Caco-2 (cell line): ENCODE data around the gene CRTC1. TPM values are rescaled to one million over a fixed set of nuclear protein-coding genes. Genes with fewer than 3 reads are reported as not detected.
"Not testable (repeated sequence)": the region's sequence is repeated elsewhere in the genome, so short reads cannot be mapped to it uniquely, and the experiment has no call there.

ENCODE experiments used
- BruUV-seq: library from RNA; stranded (reverse); fragments of 400-500 nt; replicated peaks from 2 replicates; lab custom pipeline; 2021; lab: Mats Ljungman, UMichigan
- CTCF ChIA-PET: fragments of 300-600 bp; sonication (Branson Sonifier 250); formaldehyde crosslinking; loops from one replicate; lab custom pipeline; 2022; ENCODE audit warnings: antibody characterized with exemption; lab: Charles Lee
- POLR2A ChIA-PET: fragments of 300-600 bp; sonication (Branson Sonifier 250); formaldehyde crosslinking; loops from one replicate; lab custom pipeline; 2022; ENCODE audit warnings: antibody characterized with exemption; lab: Charles Lee
- DNase-seq, 2 experiments: peaks; one replicate each; pipeline versions ENCODE4 v3.0.0 to v3.0.0-alpha.2; 2020 to 2022
- H3K27me3 ChIP-seq: replicated peaks from 2 replicates; pipeline ENCODE4 v1.6.0; 2011; ENCODE audit warnings: low read length; ENCODE audit not compliant: control insufficient read depth, insufficient read depth
- H3K36me3 ChIP-seq: 2 replicates; pipeline ENCODE4 v1.5.1; 2011; ENCODE audit warnings: low read length; ENCODE audit not compliant: control insufficient read depth, insufficient read depth
- H3K4me1 ChIP-seq: fragments of 250-450 bp; sonication (Bioruptor Pico); 2 replicates; pipeline ENCODE4 v1.5.1; 2020; ENCODE audit warnings: mild to moderate bottlenecking
- H3K4me3 ChIP-seq: 2 replicates; pipeline ENCODE4 v1.5.1; 2011; ENCODE audit warnings: low read depth, mild to moderate bottlenecking, control low read depth, low read length
- H3K9me3 ChIP-seq: fragments of 250-450 bp; sonication (Bioruptor Pico); 2 replicates; pipeline ENCODE4 v1.5.1; 2020; ENCODE audit warnings: mild to moderate bottlenecking, moderate library complexity
- H3K27ac Mint-ChIP-seq: one replicate; pipeline ENCODE4 v1.8.0; 2022; ENCODE audit warnings: mixed read lengths; ENCODE audit not compliant: unreplicated experiment
- H3K27me3 Mint-ChIP-seq: one replicate; pipeline ENCODE4 v1.8.0; 2022; ENCODE audit warnings: mixed read lengths; ENCODE audit not compliant: insufficient read depth, unreplicated experiment
- H3K36me3 Mint-ChIP-seq: one replicate; pipeline ENCODE4 v1.8.0; 2022; ENCODE audit warnings: mild to moderate bottlenecking, mixed read lengths; ENCODE audit not compliant: insufficient read depth, unreplicated experiment
- H3K4me1 Mint-ChIP-seq: one replicate; pipeline ENCODE4 v1.8.0; 2022; ENCODE audit warnings: low read depth, mixed read lengths; ENCODE audit not compliant: unreplicated experiment
- H3K4me3 Mint-ChIP-seq: one replicate; pipeline ENCODE4 v1.8.0; 2022; ENCODE audit warnings: mild to moderate bottlenecking, moderate library complexity, mixed read lengths; ENCODE audit not compliant: unreplicated experiment
- H3K9me3 Mint-ChIP-seq: one replicate; pipeline ENCODE4 v1.8.0; 2022; ENCODE audit warnings: mixed read lengths; ENCODE audit not compliant: unreplicated experiment
- intact Hi-C: fragments of 100-400 bp; cut with micrococcal nuclease; formaldehyde crosslinking; loops from one replicate; pipeline ENCODE4 v1.10.0; 2022; ENCODE audit not compliant: unreplicated experiment
- total RNA-seq: library from RNA; stranded (reverse); gene quantifications from 2 replicates; pipeline ENCODE4 v1.2.3, GENCODE V29; 2022
- TF ChIP-seq, protein P1 (sequence below), 2 experiments: fragments of 200-600 bp in 1 of 2; IDR thresholded peaks; 1 replicate in 1 of 2; 2 replicates in 1 of 2; pipeline versions ENCODE4 v1.5.1 to v1.8.0; 2011 to 2022; ENCODE audit warnings: antibody characterized with exemption in 1 of 2, control low read depth in 1 of 2, inconsistent platforms in 1 of 2, low read depth in 1 of 2, low read length in 1 of 2, mild to moderate bottlenecking in 1 of 2, moderate library complexity in 1 of 2; ENCODE audit not compliant: insufficient read depth in 1 of 2, severe bottlenecking in 1 of 2, unreplicated experiment in 1 of 2

Gene CRTC1
- total RNA-seq, 1 experiment from 2014 or later, result 13.8 TPM

GRCh38 chr19:18804643-18805042, 121.2 kb downstream of the CRTC1 start:
- no peaks in the 10 kb centered on the region for H3K36me3 Mint-ChIP-seq
- Histone ChIP-seq H3K4me1 (no peaks in the 10 kb centered on the region), H3K27me3 (no peaks in the 10 kb centered on the region), H3K9me3 (no peaks in the 10 kb centered on the region), H3K36me3 (no peaks in the 10 kb centered on the region), H3K4me3 (no peak overlapping the region)
- DNase-seq, result no peak
- ChIA-PET CTCF (no interaction called here), POLR2A (no interaction called here)
- H3K4me3 Mint-ChIP-seq, result no peak overlapping the region
- no TSS peak for BruUV-seq
- no peak overlapping the region for H3K27ac Mint-ChIP-seq
- no peaks in the 10 kb centered on the region for H3K9me3 Mint-ChIP-seq
- TF ChIP-seq, protein P1, sequence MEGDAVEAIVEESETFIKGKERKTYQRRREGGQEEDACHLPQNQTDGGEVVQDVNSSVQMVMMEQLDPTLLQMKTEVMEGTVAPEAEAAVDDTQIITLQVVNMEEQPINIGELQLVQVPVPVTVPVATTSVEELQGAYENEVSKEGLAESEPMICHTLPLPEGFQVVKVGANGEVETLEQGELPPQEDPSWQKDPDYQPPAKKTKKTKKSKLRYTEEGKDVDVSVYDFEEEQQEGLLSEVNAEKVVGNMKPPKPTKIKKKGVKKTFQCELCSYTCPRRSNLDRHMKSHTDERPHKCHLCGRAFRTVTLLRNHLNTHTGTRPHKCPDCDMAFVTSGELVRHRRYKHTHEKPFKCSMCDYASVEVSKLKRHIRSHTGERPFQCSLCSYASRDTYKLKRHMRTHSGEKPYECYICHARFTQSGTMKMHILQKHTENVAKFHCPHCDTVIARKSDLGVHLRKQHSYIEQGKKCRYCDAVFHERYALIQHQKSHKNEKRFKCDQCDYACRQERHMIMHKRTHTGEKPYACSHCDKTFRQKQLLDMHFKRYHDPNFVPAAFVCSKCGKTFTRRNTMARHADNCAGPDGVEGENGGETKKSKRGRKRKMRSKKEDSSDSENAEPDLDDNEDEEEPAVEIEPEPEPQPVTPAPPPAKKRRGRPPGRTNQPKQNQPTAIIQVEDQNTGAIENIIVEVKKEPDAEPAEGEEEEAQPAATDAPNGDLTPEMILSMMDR (IDR thresholded peaks at IDR 0.05; ENCODE audit: insufficient read depth in 1 of 2, low read depth in 1 of 2, low read length in 1 of 2, severe bottlenecking in 1 of 2, unreplicated experiment in 1 of 2), result no peak
- H3K27me3 Mint-ChIP-seq, result no peaks in the 10 kb centered on the region
- no peaks in the 10 kb centered on the region for H3K4me1 Mint-ChIP-seq
- intact Hi-C loops, result no loop called here

- no peaks in the 10 kb centered on the region for H3K27me3 Mint-ChIP-seq
- H3K27ac Mint-ChIP-seq, result no peak overlapping the region
- H3K4me1 Mint-ChIP-seq, result no peaks in the 10 kb centered on the region
- Histone ChIP-seq H3K9me3 (no peaks in the 10 kb centered on the region), H3K36me3 (no peaks in the 10 kb centered on the region), H3K4me3 (no peak overlapping the region), H3K27me3 (no peaks in the 10 kb centered on the region), H3K4me1 (no peaks in the 10 kb centered on the region)
- BruUV-seq, result no TSS peak
- TF ChIP-seq, protein P1 (IDR thresholded peaks at IDR 0.05; ENCODE audit: insufficient read depth in 1 of 2, low read depth in 1 of 2, low read length in 1 of 2, severe bottlenecking in 1 of 2, unreplicated experiment in 1 of 2), result no peak
- intact Hi-C loops, result no loop called here
- H3K9me3 Mint-ChIP-seq, result no peaks in the 10 kb centered on the region
- CTCF ChIA-PET, result no interaction called here
- H3K4me3 Mint-ChIP-seq, result no peak overlapping the region
- POLR2A ChIA-PET, result no interaction called here
- DNase-seq, result no peak
- no peaks in the 10 kb centered on the region for H3K36me3 Mint-ChIP-seq
These were observed 124.4 kb downstream of the CRTC1 start for GRCh38 chr19:18807861-18808331.

- CTCF ChIA-PET, result no interaction called here
- Mint-ChIP-seq H3K27me3 (no peaks in the 10 kb centered on the region), H3K36me3 (no peaks in the 10 kb centered on the region), H3K4me1 (no peaks in the 10 kb centered on the region), H3K4me3 (no peak overlapping the region), H3K9me3 (no peaks in the 10 kb centered on the region), H3K27ac (no peak overlapping the region)
- H3K36me3 ChIP-seq, result no peaks in the 10 kb centered on the region
- no TSS peak for BruUV-seq
- TF ChIP-seq, protein P1 (IDR thresholded peaks at IDR 0.05; ENCODE audit: insufficient read depth in 1 of 2, low read depth in 1 of 2, low read length in 1 of 2, severe bottlenecking in 1 of 2, unreplicated experiment in 1 of 2), result no peak
- intact Hi-C loops, result no loop called here
- POLR2A ChIA-PET, result no interaction called here
- H3K9me3 ChIP-seq, result no peaks in the 10 kb centered on the region
- no peaks in the 10 kb centered on the region for H3K27me3 ChIP-seq
- no peak overlapping the region for H3K4me3 ChIP-seq
- DNase-seq, result no peak
- H3K4me1 ChIP-seq, result no peaks in the 10 kb centered on the region
These were observed 125.8 kb downstream of the CRTC1 start for GRCh38 chr19:18809149-18809868.

GRCh38 chr19:18811638-18812037, 128.2 kb downstream of the CRTC1 start:
- intact Hi-C loops, POLR2A ChIA-PET, H3K27me3 ChIP-seq, H3K9me3 Mint-ChIP-seq, H3K36me3 ChIP-seq, H3K27ac Mint-ChIP-seq, H3K4me3 ChIP-seq, H3K4me3 Mint-ChIP-seq, H3K9me3 ChIP-seq, H3K36me3 Mint-ChIP-seq, CTCF ChIA-PET, H3K4me1 ChIP-seq, DNase-seq, H3K27me3 Mint-ChIP-seq, H3K4me1 Mint-ChIP-seq, BruUV-seq: not testable (repeated sequence)
